A549 (cell line): ENCODE measurements around the gene FLACC1.

Source experiments
- POLR2A ChIP-seq: IDR thresholded peaks from 2 replicates; pipeline ENCODE4 v1.6.1; 2012; ENCODE audit warnings: mild to moderate bottlenecking, low read length
- RFX5 ChIP-seq: fragments of 450-650 bp; IDR thresholded peaks from 2 replicates; pipeline ENCODE4 v1.7.1; 2014; ENCODE audit warnings: antibody characterized with exemption, mild to moderate bottlenecking, moderate library complexity
- SMC3 ChIP-seq: fragments of >200 bp; sonication (Bioruptor Twin); formaldehyde crosslinking; IDR thresholded peaks from 3 replicates; pipeline ENCODE4 v1.6.1; 2018; ENCODE audit warnings: inconsistent platforms
- TP53 ChIP-seq: fragments of 250-450 bp; sonication (Bioruptor Pico); IDR thresholded peaks from 2 replicates; pipeline ENCODE4 v1.5.0; 2021; ENCODE audit warnings: mild to moderate bottlenecking, moderate library complexity
- ZFP36 ChIP-seq: fragments of 450-650 bp; IDR thresholded peaks from 2 replicates; pipeline ENCODE4 v1.6.1; 2014; ENCODE audit warnings: borderline replicate concordance; ENCODE audit not compliant: partially characterized antibody
- TF ChIP-seq, protein P1 (sequence below): fragments of >200 bp; sonication (Bioruptor Twin); formaldehyde crosslinking; IDR thresholded peaks from 3 replicates; pipeline ENCODE4 v1.5.1; 2016
- TF ChIP-seq, protein P2 (sequence below): fragments of 200-600 bp; sonication (generic); IDR thresholded peaks from 2 replicates; pipeline ENCODE4 v1.6.1; 2016; ENCODE audit warnings: antibody characterized with exemption, mild to moderate bottlenecking, moderate library complexity

DNA sequence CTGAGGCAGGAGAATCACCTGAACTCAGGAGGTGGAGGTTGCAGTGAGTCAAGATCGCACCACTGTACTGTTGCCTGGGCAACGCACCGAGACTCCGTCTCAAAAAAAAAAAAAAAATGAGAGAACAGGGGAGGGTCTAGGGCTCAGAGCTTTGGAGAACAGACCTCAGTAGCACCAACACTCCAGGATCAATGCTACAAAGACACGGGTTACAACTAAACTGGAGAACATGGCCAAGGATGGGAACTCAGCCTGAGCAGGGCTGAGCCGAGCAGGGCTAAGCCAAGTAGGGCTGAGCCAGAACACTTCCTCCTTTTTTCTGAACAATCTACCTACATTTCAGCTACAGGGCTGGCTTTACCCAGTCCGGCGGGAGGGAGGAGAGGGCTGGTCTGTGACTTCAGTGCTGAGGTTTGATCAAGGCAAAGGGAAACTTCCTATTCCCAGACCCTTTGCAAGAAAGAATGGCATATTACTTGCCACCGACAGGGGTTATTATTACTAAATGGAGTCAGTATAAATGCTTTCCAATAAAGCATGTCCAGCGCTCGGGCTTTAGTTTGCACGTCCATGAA, 99.7 kb downstream of the FLACC1 start:
- TF ChIP-seq POLR2A, result no peak
- TF ChIP-seq, protein P1, sequence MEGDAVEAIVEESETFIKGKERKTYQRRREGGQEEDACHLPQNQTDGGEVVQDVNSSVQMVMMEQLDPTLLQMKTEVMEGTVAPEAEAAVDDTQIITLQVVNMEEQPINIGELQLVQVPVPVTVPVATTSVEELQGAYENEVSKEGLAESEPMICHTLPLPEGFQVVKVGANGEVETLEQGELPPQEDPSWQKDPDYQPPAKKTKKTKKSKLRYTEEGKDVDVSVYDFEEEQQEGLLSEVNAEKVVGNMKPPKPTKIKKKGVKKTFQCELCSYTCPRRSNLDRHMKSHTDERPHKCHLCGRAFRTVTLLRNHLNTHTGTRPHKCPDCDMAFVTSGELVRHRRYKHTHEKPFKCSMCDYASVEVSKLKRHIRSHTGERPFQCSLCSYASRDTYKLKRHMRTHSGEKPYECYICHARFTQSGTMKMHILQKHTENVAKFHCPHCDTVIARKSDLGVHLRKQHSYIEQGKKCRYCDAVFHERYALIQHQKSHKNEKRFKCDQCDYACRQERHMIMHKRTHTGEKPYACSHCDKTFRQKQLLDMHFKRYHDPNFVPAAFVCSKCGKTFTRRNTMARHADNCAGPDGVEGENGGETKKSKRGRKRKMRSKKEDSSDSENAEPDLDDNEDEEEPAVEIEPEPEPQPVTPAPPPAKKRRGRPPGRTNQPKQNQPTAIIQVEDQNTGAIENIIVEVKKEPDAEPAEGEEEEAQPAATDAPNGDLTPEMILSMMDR, result no peak
- no peak for TF ChIP-seq TP53
- no peak for TF ChIP-seq SMC3
- no peak for TF ChIP-seq ZFP36
- no peak for TF ChIP-seq RFX5
- TF ChIP-seq, protein P2, sequence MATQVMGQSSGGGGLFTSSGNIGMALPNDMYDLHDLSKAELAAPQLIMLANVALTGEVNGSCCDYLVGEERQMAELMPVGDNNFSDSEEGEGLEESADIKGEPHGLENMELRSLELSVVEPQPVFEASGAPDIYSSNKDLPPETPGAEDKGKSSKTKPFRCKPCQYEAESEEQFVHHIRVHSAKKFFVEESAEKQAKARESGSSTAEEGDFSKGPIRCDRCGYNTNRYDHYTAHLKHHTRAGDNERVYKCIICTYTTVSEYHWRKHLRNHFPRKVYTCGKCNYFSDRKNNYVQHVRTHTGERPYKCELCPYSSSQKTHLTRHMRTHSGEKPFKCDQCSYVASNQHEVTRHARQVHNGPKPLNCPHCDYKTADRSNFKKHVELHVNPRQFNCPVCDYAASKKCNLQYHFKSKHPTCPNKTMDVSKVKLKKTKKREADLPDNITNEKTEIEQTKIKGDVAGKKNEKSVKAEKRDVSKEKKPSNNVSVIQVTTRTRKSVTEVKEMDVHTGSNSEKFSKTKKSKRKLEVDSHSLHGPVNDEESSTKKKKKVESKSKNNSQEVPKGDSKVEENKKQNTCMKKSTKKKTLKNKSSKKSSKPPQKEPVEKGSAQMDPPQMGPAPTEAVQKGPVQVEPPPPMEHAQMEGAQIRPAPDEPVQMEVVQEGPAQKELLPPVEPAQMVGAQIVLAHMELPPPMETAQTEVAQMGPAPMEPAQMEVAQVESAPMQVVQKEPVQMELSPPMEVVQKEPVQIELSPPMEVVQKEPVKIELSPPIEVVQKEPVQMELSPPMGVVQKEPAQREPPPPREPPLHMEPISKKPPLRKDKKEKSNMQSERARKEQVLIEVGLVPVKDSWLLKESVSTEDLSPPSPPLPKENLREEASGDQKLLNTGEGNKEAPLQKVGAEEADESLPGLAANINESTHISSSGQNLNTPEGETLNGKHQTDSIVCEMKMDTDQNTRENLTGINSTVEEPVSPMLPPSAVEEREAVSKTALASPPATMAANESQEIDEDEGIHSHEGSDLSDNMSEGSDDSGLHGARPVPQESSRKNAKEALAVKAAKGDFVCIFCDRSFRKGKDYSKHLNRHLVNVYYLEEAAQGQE, result no peak
